HCT116 (cell line): ENCODE data around the gene ZNRF2. TPM values are rescaled to one million over a fixed set of nuclear protein-coding genes. Genes with fewer than 3 reads are reported as not detected.

Source experiments
- ATAC-seq: fragments of 200-7000 bp; cut with Tn5 transposase; 2 replicates; pipeline ENCODE4 v1.9.1; 2020; ENCODE audit warnings: mild to moderate bottlenecking, moderate library complexity
- BruUV-seq: library from RNA; stranded (reverse); fragments of 400-500 nt; replicated peaks from 2 replicates; lab custom pipeline; 2021; lab: Mats Ljungman, UMichigan
- CTCF ChIA-PET: fragments of 300-600 bp; sonication (Branson Sonifier 250); formaldehyde crosslinking; loops from one replicate; lab custom pipeline; 2021; ENCODE audit warnings: antibody characterized with exemption; lab: Charles Lee
- POLR2A ChIA-PET: fragments of 300-600, 350-600 bp; sonication (Branson Sonifier 250); formaldehyde crosslinking; loops from one replicate; lab custom pipeline; 2021; ENCODE audit warnings: antibody characterized with exemption; lab: Charles Lee
- RAD21 ChIA-PET, 2 experiments: fragments of 300-600 bp; sonication (Branson Sonifier 250); formaldehyde crosslinking; loops; one replicate each; lab custom pipeline; 2023; ENCODE audit warnings: low total read pairs in 2 of 2; ENCODE audit not compliant: uncharacterized antibody in 2 of 2, unreplicated experiment in 2 of 2, low non-redundant PET in 1 of 2; lab: Charles Lee
- DNase-seq: peaks from one replicate; pipeline ENCODE4 v3.0.0-alpha.2; 2010; ENCODE audit warnings: low read depth, low spot score
- H2AFZ ChIP-seq: fragments of 200-600 bp; shearing (Covaris generic), sonication (generic); 2 replicates; pipeline ENCODE4 v1.6.1; 2017; ENCODE audit warnings: low read depth, mixed run types, mixed read lengths, antibody characterized with exemption, low read length; ENCODE audit not compliant: poor library complexity, severe bottlenecking
- H3K27ac ChIP-seq: 2 replicates; pipeline ENCODE4 v1.5.1; 2012; ENCODE audit warnings: low read depth, low read length
- H3K27me3 ChIP-seq: fragments of 200-600 bp; sonication (generic); 2 replicates; pipeline ENCODE4 v1.6.1; 2016; ENCODE audit warnings: mixed run types, low read length, mixed read lengths; ENCODE audit not compliant: insufficient read depth
- H3K36me3 ChIP-seq, 2 experiments: fragments of 200-500 bp in 1 of 2; fragments of 200-600 bp in 1 of 2; sonication (Bioruptor generic) in 1 of 2; sonication (generic) in 1 of 2; 2 replicates each; pipeline versions ENCODE4 v1.5.1 to v1.6.1; 2014 to 2016; ENCODE audit warnings: low read length in 2 of 2, inconsistent platforms in 1 of 2, mixed read lengths in 1 of 2, mixed run types in 1 of 2; ENCODE audit not compliant: insufficient read depth in 2 of 2, control insufficient read depth in 1 of 2
- H3K4me1 ChIP-seq, 2 experiments: fragments of 200-600 bp in 1 of 2; sonication (generic) in 1 of 2; 2 replicates each; pipeline versions ENCODE4 v1.5.1 to v1.6.1; 2012 to 2017; ENCODE audit warnings: low read length in 2 of 2, inconsistent platforms in 1 of 2, mild to moderate bottlenecking in 1 of 2, mixed read lengths in 1 of 2, mixed run types in 1 of 2, moderate library complexity in 1 of 2; ENCODE audit not compliant: insufficient read depth in 2 of 2, control insufficient read depth in 1 of 2
- H3K4me2 ChIP-seq: fragments of 200-600 bp; sonication (generic); 2 replicates; pipeline ENCODE4 v1.6.1; 2017; ENCODE audit warnings: mixed run types, low read length, mixed read lengths
- H3K4me3 ChIP-seq, 2 experiments: fragments of 200-600 bp in 1 of 2; sonication (generic) in 1 of 2; replicated peaks in 1 of 2; 2 replicates each; pipeline ENCODE4 v1.5.1; 2011 to 2016; ENCODE audit warnings: low read length in 2 of 2, control low read depth in 1 of 2, low read depth in 1 of 2, mild to moderate bottlenecking in 1 of 2, mixed read lengths in 1 of 2, mixed run types in 1 of 2
- H3K79me2 ChIP-seq: fragments of 200-600 bp; sonication (generic); 2 replicates; pipeline ENCODE4 v1.6.1; 2017; ENCODE audit warnings: mild to moderate bottlenecking, mixed run types, low read length, moderate library complexity, mixed read lengths; ENCODE audit not compliant: insufficient read depth
- H3K9ac ChIP-seq: fragments of 200-600 bp; sonication (generic); 2 replicates; pipeline ENCODE4 v1.6.1; 2016; ENCODE audit warnings: low read length, mixed read lengths
- H3K9me2 ChIP-seq: fragments of 200-600 bp; sonication (generic), shearing (Covaris generic); 2 replicates; pipeline ENCODE4 v1.6.1; 2017; ENCODE audit warnings: mixed run types, mild to moderate bottlenecking, moderate library complexity; ENCODE audit not compliant: insufficient read depth
- H3K9me3 ChIP-seq, 2 experiments: fragments of 200-500 bp in 1 of 2; fragments of 200-600 bp in 1 of 2; sonication (Bioruptor generic) in 1 of 2; sonication (generic) in 1 of 2; 2 replicates each; pipeline ENCODE4 v1.6.1; 2014 to 2017; ENCODE audit warnings: low read length in 2 of 2, mixed read lengths in 2 of 2, inconsistent platforms in 1 of 2, low read depth in 1 of 2, mild to moderate bottlenecking in 1 of 2, mixed run types in 1 of 2, moderate library complexity in 1 of 2; ENCODE audit not compliant: control insufficient read depth in 1 of 2, insufficient read depth in 1 of 2
- H4K20me1 ChIP-seq: fragments of 200-600 bp; sonication (generic), shearing (Covaris generic); 2 replicates; pipeline ENCODE4 v1.6.1; 2017; ENCODE audit warnings: mixed run types, mild to moderate bottlenecking, moderate library complexity; ENCODE audit not compliant: insufficient read depth
- ATF3 ChIP-seq: IDR thresholded peaks from 2 replicates; pipeline ENCODE4 v1.6.1; 2012
- CBX3 ChIP-seq: IDR thresholded peaks from 2 replicates; pipeline ENCODE4 v1.6.1; 2012; ENCODE audit warnings: low read depth
- CEBPB ChIP-seq: IDR thresholded peaks from 2 replicates; pipeline ENCODE4 v1.6.1; 2012; ENCODE audit warnings: low read depth
- EGR1 ChIP-seq: IDR thresholded peaks from 2 replicates; pipeline ENCODE4 v1.6.1; 2012; ENCODE audit warnings: low read depth
- ELF1 ChIP-seq: IDR thresholded peaks from 2 replicates; pipeline ENCODE4 v1.6.1; 2012; ENCODE audit warnings: low read depth, borderline replicate concordance
- EZH2 ChIP-seq: fragments of 200-600 bp; sonication (generic); IDR thresholded peaks from 2 replicates; pipeline ENCODE4 v1.6.1; 2017; ENCODE audit warnings: antibody characterized with exemption, mixed run types
- EZH2phosphoT487 ChIP-seq: fragments of 200-600 bp; IDR thresholded peaks from 2 replicates; pipeline ENCODE4 v1.6.1; 2018; ENCODE audit warnings: antibody characterized with exemption, borderline replicate concordance
- JUND ChIP-seq: IDR thresholded peaks from 2 replicates; pipeline ENCODE4 v1.6.1; 2012
- MAX ChIP-seq: IDR thresholded peaks from 2 replicates; pipeline ENCODE4 v1.6.1; 2012
- POLR2AphosphoS5 ChIP-seq: IDR thresholded peaks from 2 replicates; pipeline ENCODE4 v1.6.1; 2011; ENCODE audit warnings: mild to moderate bottlenecking, low read depth, low read length, moderate library complexity
- RAD21 ChIP-seq: IDR thresholded peaks from 2 replicates; pipeline ENCODE4 v1.6.1; 2012; ENCODE audit warnings: low read depth, mild to moderate bottlenecking
- SIN3A ChIP-seq: IDR thresholded peaks from 2 replicates; pipeline ENCODE4 v1.6.1; 2012; ENCODE audit warnings: low read depth
- TCF7L2 ChIP-seq: IDR thresholded peaks from 2 replicates; pipeline ENCODE4 v1.7.0; 2011; ENCODE audit warnings: borderline replicate concordance, inconsistent platforms; ENCODE audit not compliant: insufficient read depth, insufficient read length; ENCODE audit errors: extremely low read depth
- YY1 ChIP-seq: IDR thresholded peaks from 2 replicates; pipeline ENCODE4 v1.6.1; 2011; ENCODE audit warnings: low read length, low read depth, moderate library complexity, mild to moderate bottlenecking; ENCODE audit not compliant: insufficient replicate concordance; ENCODE audit errors: extremely low read depth
- ZFX ChIP-seq: fragments of 450-650 bp; IDR thresholded peaks from 2 replicates; pipeline ENCODE4 v1.6.1; 2017
- intact Hi-C: fragments of 100-400 bp; cut with micrococcal nuclease; formaldehyde crosslinking; loops from 2 replicates; pipeline ENCODE4 v1.10.0; 2022
- total RNA-seq: library from RNA; stranded (reverse); gene quantifications from one replicate; pipeline ENCODE4 v1.2.1, GENCODE V29; 2021; ENCODE audit not compliant: unreplicated experiment
- TF ChIP-seq, protein P1 (sequence below): IDR thresholded peaks from 2 replicates; pipeline ENCODE4 v1.6.1; 2011; ENCODE audit warnings: mild to moderate bottlenecking, low read length, moderate library complexity; ENCODE audit not compliant: insufficient replicate concordance; ENCODE audit errors: extremely low read depth
- TF ChIP-seq, protein P2 (sequence below): IDR thresholded peaks from 2 replicates; pipeline ENCODE4 v1.6.1; 2012; ENCODE audit warnings: low read depth

The ZNRF2 gene
- total RNA-seq, 1 experiment from 2014 or later, result 10.2 TPM

DNA sequence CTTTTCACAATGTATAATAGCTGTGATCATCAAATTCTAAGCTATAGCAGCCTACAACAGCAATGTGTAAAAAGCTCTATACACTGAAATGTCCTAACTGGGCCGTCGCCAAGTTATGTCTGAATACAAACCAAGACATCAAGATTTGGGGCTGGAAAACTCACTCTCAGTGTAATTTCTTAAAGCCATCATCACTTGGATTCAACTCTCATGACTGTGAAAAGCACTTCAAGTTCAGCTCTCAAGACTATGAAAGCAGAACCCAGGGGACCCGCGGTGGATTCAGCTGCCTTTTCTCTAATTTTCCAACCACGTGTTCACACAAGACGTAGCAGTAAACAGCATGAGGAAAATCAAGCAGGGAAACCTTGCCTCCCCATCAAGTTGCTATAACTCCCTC lies 15.8 kb upstream of the ZNRF2 start:
- CTCF ChIA-PET, result no interaction called here

More for the DNA sequence above, 15.8 kb upstream of the ZNRF2 start:
- no TSS peak for BruUV-seq
- RAD21 ChIA-PET, result no interaction called here
- Histone ChIP-seq H3K9me3 (no peaks in the 10 kb centered on the region), H3K4me3 (no peak overlapping the region), H3K27me3 (no peaks in the 10 kb centered on the region), H3K27ac (no peak overlapping the region), H3K36me3 (no peaks in the 10 kb centered on the region), H4K20me1 (no peaks in the 10 kb centered on the region), H3K4me2 (no peak overlapping the region), H3K9ac (no peak overlapping the region), H3K9me2 (no peaks in the 10 kb centered on the region), H3K79me2 (no peaks in the 10 kb centered on the region), H3K4me1 (no peaks in the 10 kb centered on the region), H2AFZ (no peak overlapping the region)
- intact Hi-C loops, result no loop called here
- ATAC-seq (no peak), DNase-seq (no peak)
- TF ChIP-seq EZH2 (no peak), CBX3 (no peak), ZFX (no peak), CEBPB (no peak), EZH2phosphoT487 (no peak), MAX (no peak), POLR2AphosphoS5 (no peak), ATF3 (no peak), JUND (no peak), TCF7L2 (no peak), ELF1 (no peak), YY1 (no peak), EGR1 (no peak), SIN3A (no peak), RAD21 (no peak)
- TF ChIP-seq, protein P1, sequence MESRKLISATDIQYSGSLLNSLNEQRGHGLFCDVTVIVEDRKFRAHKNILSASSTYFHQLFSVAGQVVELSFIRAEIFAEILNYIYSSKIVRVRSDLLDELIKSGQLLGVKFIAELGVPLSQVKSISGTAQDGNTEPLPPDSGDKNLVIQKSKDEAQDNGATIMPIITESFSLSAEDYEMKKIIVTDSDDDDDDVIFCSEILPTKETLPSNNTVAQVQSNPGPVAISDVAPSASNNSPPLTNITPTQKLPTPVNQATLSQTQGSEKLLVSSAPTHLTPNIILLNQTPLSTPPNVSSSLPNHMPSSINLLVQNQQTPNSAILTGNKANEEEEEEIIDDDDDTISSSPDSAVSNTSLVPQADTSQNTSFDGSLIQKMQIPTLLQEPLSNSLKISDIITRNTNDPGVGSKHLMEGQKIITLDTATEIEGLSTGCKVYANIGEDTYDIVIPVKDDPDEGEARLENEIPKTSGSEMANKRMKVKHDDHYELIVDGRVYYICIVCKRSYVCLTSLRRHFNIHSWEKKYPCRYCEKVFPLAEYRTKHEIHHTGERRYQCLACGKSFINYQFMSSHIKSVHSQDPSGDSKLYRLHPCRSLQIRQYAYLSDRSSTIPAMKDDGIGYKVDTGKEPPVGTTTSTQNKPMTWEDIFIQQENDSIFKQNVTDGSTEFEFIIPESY, result no peak
- TF ChIP-seq, protein P2, sequence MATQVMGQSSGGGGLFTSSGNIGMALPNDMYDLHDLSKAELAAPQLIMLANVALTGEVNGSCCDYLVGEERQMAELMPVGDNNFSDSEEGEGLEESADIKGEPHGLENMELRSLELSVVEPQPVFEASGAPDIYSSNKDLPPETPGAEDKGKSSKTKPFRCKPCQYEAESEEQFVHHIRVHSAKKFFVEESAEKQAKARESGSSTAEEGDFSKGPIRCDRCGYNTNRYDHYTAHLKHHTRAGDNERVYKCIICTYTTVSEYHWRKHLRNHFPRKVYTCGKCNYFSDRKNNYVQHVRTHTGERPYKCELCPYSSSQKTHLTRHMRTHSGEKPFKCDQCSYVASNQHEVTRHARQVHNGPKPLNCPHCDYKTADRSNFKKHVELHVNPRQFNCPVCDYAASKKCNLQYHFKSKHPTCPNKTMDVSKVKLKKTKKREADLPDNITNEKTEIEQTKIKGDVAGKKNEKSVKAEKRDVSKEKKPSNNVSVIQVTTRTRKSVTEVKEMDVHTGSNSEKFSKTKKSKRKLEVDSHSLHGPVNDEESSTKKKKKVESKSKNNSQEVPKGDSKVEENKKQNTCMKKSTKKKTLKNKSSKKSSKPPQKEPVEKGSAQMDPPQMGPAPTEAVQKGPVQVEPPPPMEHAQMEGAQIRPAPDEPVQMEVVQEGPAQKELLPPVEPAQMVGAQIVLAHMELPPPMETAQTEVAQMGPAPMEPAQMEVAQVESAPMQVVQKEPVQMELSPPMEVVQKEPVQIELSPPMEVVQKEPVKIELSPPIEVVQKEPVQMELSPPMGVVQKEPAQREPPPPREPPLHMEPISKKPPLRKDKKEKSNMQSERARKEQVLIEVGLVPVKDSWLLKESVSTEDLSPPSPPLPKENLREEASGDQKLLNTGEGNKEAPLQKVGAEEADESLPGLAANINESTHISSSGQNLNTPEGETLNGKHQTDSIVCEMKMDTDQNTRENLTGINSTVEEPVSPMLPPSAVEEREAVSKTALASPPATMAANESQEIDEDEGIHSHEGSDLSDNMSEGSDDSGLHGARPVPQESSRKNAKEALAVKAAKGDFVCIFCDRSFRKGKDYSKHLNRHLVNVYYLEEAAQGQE, result no peak
- TF ChIP-seq, all 23 proteins: peak for 0
- POLR2A ChIA-PET, result no interaction called here
